GM12878 (cell line): ENCODE measurements around the gene PDE9A. TPM values are rescaled to one million over a fixed set of nuclear protein-coding genes. Genes with fewer than 3 reads are reported as not detected.

Source experiments
- ATAC-seq: fragments of 200-7000 bp; cut with Tn5 transposase; 3 replicates; pipeline ENCODE4 v1.9.1; 2020; ENCODE audit warnings: mild to moderate bottlenecking, moderate library complexity
- BruUV-seq: library from RNA; stranded (reverse); fragments of 400-500 nt; replicated peaks from 2 replicates; lab custom pipeline; 2021; lab: Mats Ljungman, UMichigan
- CTCF ChIA-PET: fragments of 300-600 bp; sonication (Branson Sonifier 250); formaldehyde crosslinking; extraction: SDS; loops from one replicate; lab custom pipeline; 2021; ENCODE audit warnings: inconsistent platforms; lab: Yijun Ruan, JAX
- POLR2A ChIA-PET: fragments of 350-600 bp; formaldehyde crosslinking; extraction: SDS; loops from one replicate; lab custom pipeline; 2021; ENCODE audit warnings: inconsistent platforms; lab: Charles Lee
- RAD21 ChIA-PET: fragments of 300-600 bp; sonication (Branson Sonifier 250); formaldehyde crosslinking; loops from one replicate; lab custom pipeline; 2023; ENCODE audit warnings: antibody characterized with exemption; ENCODE audit not compliant: unreplicated experiment; lab: Charles Lee
- SMC1A ChIA-PET: fragments of 300-600 bp; sonication (Branson Sonifier 250); formaldehyde crosslinking; loops from one replicate; lab custom pipeline; 2023; ENCODE audit not compliant: unreplicated experiment, uncharacterized antibody; lab: Charles Lee
- DNase-seq: peaks from one replicate; pipeline ENCODE4 v3.0.0-alpha.2; 2011; ENCODE audit warnings: low read depth, low spot score
- FAIRE-seq: peaks from 3 replicates; lab custom pipeline; 2011; peaks lifted over from hg19 to GRCh38; lab: Jason Lieb, UNC
- H2AFZ ChIP-seq: 2 replicates; pipeline ENCODE4 v1.6.0; 2011; ENCODE audit warnings: low read depth, low read length, control low read depth; ENCODE audit not compliant: control insufficient read depth
- H3K27ac ChIP-seq: 2 replicates; pipeline ENCODE4 v1.5.1; 2011; ENCODE audit warnings: control low read depth; ENCODE audit not compliant: control insufficient read depth, insufficient read depth
- H3K27me3 ChIP-seq, 2 experiments: replicated peaks in 1 of 2; 2 replicates each; pipeline versions ENCODE4 v1.6.0 to v1.6.1; 2011; ENCODE audit warnings: low read length in 1 of 2; ENCODE audit not compliant: control insufficient read depth in 2 of 2, insufficient read depth in 2 of 2
- H3K36me3 ChIP-seq, 2 experiments: 2 replicates each; pipeline ENCODE4 v1.5.1; 2011; ENCODE audit warnings: low read length in 1 of 2; ENCODE audit not compliant: control insufficient read depth in 2 of 2, insufficient read depth in 2 of 2
- H3K4me1 ChIP-seq: 2 replicates; pipeline ENCODE4 v1.6.1; 2011; ENCODE audit warnings: mild to moderate bottlenecking, low read length, moderate library complexity, mixed read lengths; ENCODE audit not compliant: control insufficient read depth, insufficient read depth
- H3K4me2 ChIP-seq: 2 replicates; pipeline ENCODE4 v1.6.0; 2011; ENCODE audit warnings: control low read depth; ENCODE audit not compliant: control insufficient read depth, insufficient read depth
- H3K4me3 ChIP-seq: fragments of 200-600 bp; sonication (generic); 2 replicates; pipeline ENCODE4 v1.5.1; 2016
- H3K79me2 ChIP-seq: 2 replicates; pipeline ENCODE4 v1.6.0; 2011; ENCODE audit warnings: low read length; ENCODE audit not compliant: control insufficient read depth, insufficient read depth
- H3K9ac ChIP-seq: 2 replicates; pipeline ENCODE4 v1.8.0; 2011; ENCODE audit warnings: low read length, control low read depth, mixed read lengths; ENCODE audit not compliant: control insufficient read depth, insufficient read depth
- H3K9me3 ChIP-seq: replicated peaks from 3 replicates; pipeline ENCODE4 v1.5.1; 2011; ENCODE audit warnings: mild to moderate bottlenecking, low read length; ENCODE audit not compliant: control insufficient read depth, insufficient read depth
- H4K20me1 ChIP-seq: 2 replicates; pipeline ENCODE4 v1.6.0; 2011; ENCODE audit not compliant: control insufficient read depth, insufficient read depth
- ATF7 ChIP-seq: fragments of 450-650 bp; IDR thresholded peaks from 2 replicates; pipeline ENCODE4 v1.6.1; 2016; ENCODE audit warnings: low read depth, mild to moderate bottlenecking
- BMI1 ChIP-seq: fragments of 450-650 bp; IDR thresholded peaks from 2 replicates; pipeline ENCODE4 v1.6.1; 2016; ENCODE audit warnings: mild to moderate bottlenecking, moderate library complexity, borderline replicate concordance
- CBFB ChIP-seq: IDR thresholded peaks from 2 replicates; pipeline ENCODE4 v1.6.1; 2016; ENCODE audit warnings: antibody characterized with exemption, low read depth
- CHD2 ChIP-seq: IDR thresholded peaks from 2 replicates; pipeline ENCODE4 v1.6.1; 2011; ENCODE audit warnings: low read depth, low read length, improper control_type of control experiment, borderline replicate concordance
- CREM ChIP-seq: IDR thresholded peaks from 2 replicates; pipeline ENCODE4 v1.6.1; 2014; ENCODE audit warnings: antibody characterized with exemption, low read depth
- SMC3 ChIP-seq: IDR thresholded peaks from 2 replicates; pipeline ENCODE4 v1.6.1; 2011; ENCODE audit warnings: low read length, improper control_type of control experiment, borderline replicate concordance
- TBL1XR1 ChIP-seq: IDR thresholded peaks from 2 replicates; pipeline ENCODE4 v1.6.1; 2012; ENCODE audit warnings: low read depth, low read length, improper control_type of control experiment
- ZNF24 ChIP-seq: fragments of 450-650 bp; IDR thresholded peaks from 2 replicates; pipeline ENCODE4 v1.6.1; 2017; ENCODE audit warnings: antibody characterized with exemption, mild to moderate bottlenecking
- WGBS: methylation state at CpG from one replicate; pipeline ENCODE4 v1.1.6; 2016; ENCODE audit warnings: low lambda C conversion rate; ENCODE audit not compliant: insufficient replicate concordance, insufficient coverage; ENCODE audit errors: missing lambda C conversion rate; 5-methylcytosine and 5-hydroxymethylcytosine counted together
- in situ Hi-C: fragments of 300-500 bp; cut with MboI; formaldehyde crosslinking; loops from 9 replicates; pipeline ENCODE4 v1.14.3; 2018; ENCODE audit warnings: mixed read lengths
- intact Hi-C: fragments of 100-400 bp; cut with micrococcal nuclease; formaldehyde crosslinking; loops from one replicate; pipeline ENCODE4 v1.14.2; 2022; ENCODE audit not compliant: unreplicated experiment
- polyA plus RNA-seq, 11 experiments: library from polyadenylated mRNA; depleted of rRNA in 4 of 11; unstranded in 6 of 11; stranded (reverse) in 5 of 11; fragments of >200 nt; fragmentation: Nextera tagmentation in 4 of 11; fragmentation: Illumina TruSeq in 1 of 11; extraction: Ambion mirVana in 4 of 11; extraction: Trizol in 1 of 11; gene quantifications; 1 replicate in 1 of 11; 2 replicates in 10 of 11; pipeline versions ENCODE4 v1.2.1 to v1.2.3, GENCODE V29; 2011 to 2016; ENCODE audit warnings: inconsistent platforms in 2 of 11, missing spikeins in 2 of 11, low read depth in 1 of 11
- total RNA-seq, 4 experiments: library from RNA; depleted of rRNA in 3 of 4; stranded (reverse); fragments of >200 nt in 3 of 4; fragmentation: Illumina TruSeq in 1 of 4; extraction: Trizol in 1 of 4; gene quantifications; 2 replicates each; pipeline versions ENCODE4 v1.2.1 to v1.2.3, GENCODE V29; 2013 to 2021

PDE9A gene
- total and polyA plus RNA-seq, 10 of the 15 experiments (the other 5 are each of a cell fraction or from before 2014, with no cell fraction given): 0.08 to 0.45 (median 0.20) TPM; not detected in 1

- WGBS: 35% methylated on average over 6 of the region's 6 CpGs
- Histone ChIP-seq H3K4me3 (no peak overlapping the region), H3K79me2 (no peaks in the 10 kb centered on the region), H3K36me3 (no peaks in the 10 kb centered on the region), H4K20me1 (no peaks in the 10 kb centered on the region), H3K9ac (no peak overlapping the region), H3K27ac (no peak overlapping the region), H3K4me2 (no peak overlapping the region), H3K4me1 (no peaks in the 10 kb centered on the region), H3K27me3 (peaks cover 0 to 1% of the 10 kb centered on the region in 2 experiments; a peak in 3 of 4 replicates), H3K9me3 (no peaks in the 10 kb centered on the region), H2AFZ (no peak overlapping the region)
- in situ Hi-C loops: no loop called here
- DNase-seq: no peak
- TF ChIP-seq ATF7 (no peak), CBFB (no peak), CREM (no peak), BMI1 (no peak), SMC3 (no peak)
- SMC1A ChIA-PET: no interaction called here
- RAD21 ChIA-PET: no interaction called here
- FAIRE-seq: no peak
- CTCF ChIA-PET: no interaction called here
- intact Hi-C loops: no loop called here
- ATAC-seq: no peak
- no TSS peak for BruUV-seq
- POLR2A ChIA-PET: no interaction called here
These were observed 37.2 kb downstream of the PDE9A start for GRCh38 chr21:42690586-42690985.

GRCh38 chr21:42691901-42692559 is 38.6 kb downstream of the PDE9A start:
- H3K36me3 ChIP-seq: no peaks in the 10 kb centered on the region
- SMC1A ChIA-PET: no interaction called here
- RAD21 ChIA-PET: no interaction called here
- intact Hi-C loops (no loop called here), in situ Hi-C loops (no loop called here)
- H3K79me2 ChIP-seq: no peaks in the 10 kb centered on the region
- POLR2A ChIA-PET: no interaction called here
- DNase-seq (no peak), FAIRE-seq (no peak), ATAC-seq (no peak)
- H3K4me1 ChIP-seq: no peaks in the 10 kb centered on the region
- no peak overlapping the region for H3K4me2 ChIP-seq
- TF ChIP-seq CHD2 (no peak), ZNF24 (no peak), TBL1XR1 (no peak)
- H2AFZ ChIP-seq: no peak overlapping the region
- H3K4me3 ChIP-seq: no peak overlapping the region
- 36% methylated on average over 19 of the region's 19 CpGs for WGBS
- H3K9me3 ChIP-seq: no peaks in the 10 kb centered on the region
- no peak overlapping the region for H3K9ac ChIP-seq
- no peaks in the 10 kb centered on the region for H4K20me1 ChIP-seq
- no peak overlapping the region for H3K27ac ChIP-seq
- peaks cover 0 to 7% of the 10 kb centered on the region in 2 experiments; a peak in 3 of 4 replicates for H3K27me3 ChIP-seq
- no TSS peak for BruUV-seq
- CTCF ChIA-PET: no interaction called here
